Neural progenitor cell (in vitro differentiated cells): ENCODE data around the gene TEAD1. TPM values are rescaled to one million over a fixed set of nuclear protein-coding genes. Genes with fewer than 3 reads are reported as not detected.

Experiments
- DNase-seq: peaks from one replicate; pipeline ENCODE4 v3.0.0-alpha.2; 2016; ENCODE audit warnings: low spot score
- H2AFZ ChIP-seq: fragments of 200-600 bp; sonication (generic); replicated peaks from 2 replicates; pipeline ENCODE4 v1.6.1; 2016; ENCODE audit warnings: antibody characterized with exemption
- H3F3A ChIP-seq: fragments of 200-600 bp; sonication (generic); 2 replicates; pipeline ENCODE4 v1.6.1; 2016; ENCODE audit warnings: antibody characterized with exemption, low read depth
- H3K27ac ChIP-seq: fragments of 200-600 bp; sonication (generic); 2 replicates; pipeline ENCODE4 v1.5.1; 2016; ENCODE audit warnings: mild to moderate bottlenecking
- H3K27me3 ChIP-seq: fragments of 200-600 bp; sonication (generic); 2 replicates; pipeline ENCODE4 v1.6.1; 2016; ENCODE audit warnings: mild to moderate bottlenecking, moderate library complexity
- H3K36me3 ChIP-seq: fragments of 200-600 bp; sonication (generic); 2 replicates; pipeline ENCODE4 v1.5.1; 2016
- H3K4me1 ChIP-seq: fragments of 200-600 bp; sonication (generic); 2 replicates; pipeline ENCODE4 v1.6.1; 2016; ENCODE audit warnings: mixed run types
- H3K4me2 ChIP-seq: fragments of 200-600 bp; sonication (generic); 2 replicates; pipeline ENCODE4 v1.6.1; 2016
- H3K4me3 ChIP-seq: fragments of 200-600 bp; sonication (generic); 2 replicates; pipeline ENCODE4 v1.5.1; 2016
- H3K79me2 ChIP-seq: fragments of 200-600 bp; sonication (generic); 2 replicates; pipeline ENCODE4 v1.6.1; 2016; ENCODE audit warnings: low read depth
- H3K9ac ChIP-seq: fragments of 200-600 bp; sonication (generic); 2 replicates; pipeline ENCODE4 v1.6.1; 2016
- H3K9me3 ChIP-seq: fragments of 200-600 bp; sonication (generic); 2 replicates; pipeline ENCODE4 v1.5.1; 2016; ENCODE audit warnings: low read depth
- H4K20me1 ChIP-seq: fragments of 200-600 bp; sonication (generic); 2 replicates; pipeline ENCODE4 v1.6.1; 2016; ENCODE audit warnings: low read depth
- H3K27ac Mint-ChIP-seq: 3 replicates; pipeline ENCODE4 v1.8.0; 2021; ENCODE audit warnings: mixed read lengths
- H3K27me3 Mint-ChIP-seq: 2 replicates; pipeline ENCODE4 v1.8.0; 2022; ENCODE audit warnings: low read depth, mild to moderate bottlenecking, inconsistent platforms, moderate library complexity, mixed read lengths; ENCODE audit not compliant: insufficient read depth
- H3K36me3 Mint-ChIP-seq: 3 replicates; pipeline ENCODE4 v1.8.0; 2021; ENCODE audit warnings: mixed read lengths
- H3K4me1 Mint-ChIP-seq: 3 replicates; pipeline ENCODE4 v1.8.0; 2021; ENCODE audit warnings: mixed read lengths
- H3K4me3 Mint-ChIP-seq: 3 replicates; pipeline ENCODE4 v1.8.0; 2021; ENCODE audit warnings: mild to moderate bottlenecking, moderate library complexity, mixed read lengths
- H3K9me3 Mint-ChIP-seq: 3 replicates; pipeline ENCODE4 v1.8.0; 2020; ENCODE audit warnings: mixed read lengths
- EZH2 ChIP-seq: fragments of 200-600 bp; sonication (generic); IDR thresholded peaks from 2 replicates; pipeline ENCODE4 v1.6.1; 2017; ENCODE audit warnings: antibody characterized with exemption, mild to moderate bottlenecking, moderate library complexity
- EZH2phosphoT487 ChIP-seq: fragments of 200-600 bp; sonication (generic); IDR thresholded peaks from 2 replicates; pipeline ENCODE4 v1.6.1; 2017; ENCODE audit warnings: antibody characterized with exemption
- total RNA-seq: library from RNA; depleted of rRNA; stranded (reverse); fragments of >200 nt; gene quantifications from 2 replicates; pipeline ENCODE4 v1.2.3, GENCODE V29; 2015; ENCODE audit warnings: low replicate concordance
- TF ChIP-seq, protein P1 (sequence below): fragments of 200-600 bp; sonication (generic); IDR thresholded peaks from 2 replicates; pipeline ENCODE4 v1.5.1; 2017; ENCODE audit warnings: antibody characterized with exemption, mild to moderate bottlenecking

Gene TEAD1
- total RNA-seq, 1 donor from 2014 or later = 98.3 TPM

DNA sequence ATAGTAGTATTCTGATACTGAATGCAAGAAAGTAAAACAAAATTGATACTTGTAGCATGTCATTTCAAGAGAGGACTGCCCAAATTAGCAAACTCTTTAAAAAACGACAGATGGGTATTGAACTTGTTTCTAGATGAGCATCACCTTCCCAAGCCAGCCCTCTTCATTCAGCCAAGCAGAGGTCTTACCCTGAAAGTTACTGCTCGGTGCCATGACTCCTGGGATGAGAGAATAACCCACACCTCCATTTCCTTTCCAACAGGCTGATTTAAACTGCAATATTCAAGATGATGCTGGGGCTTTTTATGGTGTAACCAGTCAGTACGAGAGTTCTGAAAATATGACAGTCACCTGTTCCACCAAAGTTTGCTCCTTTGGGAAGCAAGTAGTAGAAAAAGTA lies 250.4 kb downstream of the TEAD1 start:
- Histone ChIP-seq H3F3A (no peaks in the 10 kb centered on the region), H3K36me3 (no peaks in the 10 kb centered on the region), H3K9me3 (no peaks in the 10 kb centered on the region), H3K27ac (no peak overlapping the region), H3K4me1 (no peaks in the 10 kb centered on the region), H4K20me1 (peaks cover 4% of the 10 kb centered on the region), H3K4me2 (no peak overlapping the region), H3K27me3 (no peaks in the 10 kb centered on the region), H2AFZ (no peak overlapping the region), H3K9ac (no peak overlapping the region), H3K4me3 (no peak overlapping the region), H3K79me2 (no peaks in the 10 kb centered on the region)
- peaks cover 26% of the 10 kb centered on the region for H3K36me3 Mint-ChIP-seq
- TF ChIP-seq EZH2 (no peak), EZH2phosphoT487 (no peak)
- TF ChIP-seq, protein P1, sequence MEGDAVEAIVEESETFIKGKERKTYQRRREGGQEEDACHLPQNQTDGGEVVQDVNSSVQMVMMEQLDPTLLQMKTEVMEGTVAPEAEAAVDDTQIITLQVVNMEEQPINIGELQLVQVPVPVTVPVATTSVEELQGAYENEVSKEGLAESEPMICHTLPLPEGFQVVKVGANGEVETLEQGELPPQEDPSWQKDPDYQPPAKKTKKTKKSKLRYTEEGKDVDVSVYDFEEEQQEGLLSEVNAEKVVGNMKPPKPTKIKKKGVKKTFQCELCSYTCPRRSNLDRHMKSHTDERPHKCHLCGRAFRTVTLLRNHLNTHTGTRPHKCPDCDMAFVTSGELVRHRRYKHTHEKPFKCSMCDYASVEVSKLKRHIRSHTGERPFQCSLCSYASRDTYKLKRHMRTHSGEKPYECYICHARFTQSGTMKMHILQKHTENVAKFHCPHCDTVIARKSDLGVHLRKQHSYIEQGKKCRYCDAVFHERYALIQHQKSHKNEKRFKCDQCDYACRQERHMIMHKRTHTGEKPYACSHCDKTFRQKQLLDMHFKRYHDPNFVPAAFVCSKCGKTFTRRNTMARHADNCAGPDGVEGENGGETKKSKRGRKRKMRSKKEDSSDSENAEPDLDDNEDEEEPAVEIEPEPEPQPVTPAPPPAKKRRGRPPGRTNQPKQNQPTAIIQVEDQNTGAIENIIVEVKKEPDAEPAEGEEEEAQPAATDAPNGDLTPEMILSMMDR = no peak
- peaks cover 5% of the 10 kb centered on the region for H3K4me1 Mint-ChIP-seq
- no peak overlapping the region for H3K27ac Mint-ChIP-seq
- H3K9me3 Mint-ChIP-seq = no peaks in the 10 kb centered on the region
- peaks cover 4% of the 10 kb centered on the region for H3K27me3 Mint-ChIP-seq
- H3K4me3 Mint-ChIP-seq = no peak overlapping the region
- DNase-seq = no peak

DNA sequence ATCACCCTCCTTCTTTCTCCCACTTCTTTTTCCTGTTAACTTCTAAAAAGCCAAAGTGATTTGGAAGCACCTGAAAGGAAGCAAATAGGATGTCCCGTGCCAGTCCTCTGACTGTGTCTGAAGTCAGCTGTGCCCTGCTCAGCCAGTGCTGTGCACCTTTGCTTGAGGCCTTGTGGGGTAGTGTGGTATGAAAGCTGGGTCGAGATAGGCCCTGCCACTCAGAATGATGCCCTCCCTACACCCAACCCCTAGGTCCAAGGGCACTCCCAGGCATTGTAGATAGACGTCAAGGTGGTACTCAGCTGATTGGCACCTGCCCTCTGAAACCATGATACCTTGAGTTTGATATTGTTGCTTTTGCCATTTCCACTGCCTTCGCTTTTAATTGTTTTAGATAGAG lies 251.3 kb downstream of the TEAD1 start:
- Histone ChIP-seq H3K27ac (no peak overlapping the region), H3K9me3 (no peaks in the 10 kb centered on the region), H3K9ac (no peak overlapping the region), H3K4me2 (no peak overlapping the region), H3K4me1 (no peaks in the 10 kb centered on the region), H3K36me3 (no peaks in the 10 kb centered on the region), H4K20me1 (peaks cover 4% of the 10 kb centered on the region), H3K79me2 (no peaks in the 10 kb centered on the region), H3F3A (no peaks in the 10 kb centered on the region), H2AFZ (no peak overlapping the region), H3K27me3 (no peaks in the 10 kb centered on the region), H3K4me3 (no peak overlapping the region)
- Mint-ChIP-seq H3K27me3 (peaks cover 4% of the 10 kb centered on the region), H3K4me3 (no peak overlapping the region), H3K36me3 (peaks cover 27% of the 10 kb centered on the region), H3K9me3 (no peaks in the 10 kb centered on the region), H3K27ac (no peak overlapping the region), H3K4me1 (peaks cover 5% of the 10 kb centered on the region)
- TF ChIP-seq EZH2phosphoT487 (no peak), EZH2 (no peak)
- TF ChIP-seq, protein P1 = no peak
- no peak for DNase-seq

DNA sequence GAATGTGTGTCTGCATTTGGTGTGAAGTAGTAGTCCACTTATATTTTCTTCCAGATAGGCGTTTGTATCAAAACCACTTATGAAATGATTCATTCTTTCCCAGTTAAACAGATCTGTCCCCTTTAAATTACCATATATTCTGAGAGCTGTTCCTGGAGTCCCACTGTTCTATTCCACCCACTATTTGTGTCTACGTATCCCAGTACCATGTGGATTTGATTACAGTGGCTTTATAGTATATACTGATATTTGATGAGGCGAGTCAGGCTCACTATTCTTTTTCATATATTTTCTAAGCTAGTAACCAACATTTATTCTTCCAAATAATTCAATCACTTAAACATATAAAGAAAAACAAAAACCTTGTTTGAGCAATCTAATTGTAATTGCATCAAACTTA lies 253.0 kb downstream of the TEAD1 start:
- H3K9me3 Mint-ChIP-seq = no peaks in the 10 kb centered on the region
- no peak for TF ChIP-seq EZH2
- TF ChIP-seq EZH2phosphoT487 = no peak
- TF ChIP-seq, protein P1 = no peak
- Histone ChIP-seq H3K27ac (no peak overlapping the region), H3K4me2 (no peak overlapping the region), H3K4me3 (no peak overlapping the region), H2AFZ (no peak overlapping the region), H3K79me2 (no peaks in the 10 kb centered on the region), H3K27me3 (no peaks in the 10 kb centered on the region), H3F3A (no peaks in the 10 kb centered on the region), H4K20me1 (peaks cover 4% of the 10 kb centered on the region), H3K9me3 (no peaks in the 10 kb centered on the region), H3K4me1 (no peaks in the 10 kb centered on the region), H3K9ac (no peak overlapping the region), H3K36me3 (peaks cover 7% of the 10 kb centered on the region)
- H3K4me3 Mint-ChIP-seq = no peak overlapping the region
- H3K27me3 Mint-ChIP-seq = peaks cover 4% of the 10 kb centered on the region
- H3K4me1 Mint-ChIP-seq = no peaks in the 10 kb centered on the region
- H3K27ac Mint-ChIP-seq = no peak overlapping the region
- DNase-seq = no peak
- peaks cover 30% of the 10 kb centered on the region for H3K36me3 Mint-ChIP-seq
